Immature natural killer cell (primary cell): Measurements from ENCODE around the gene CMTM8. TPM values are rescaled to one million over a fixed set of nuclear protein-coding genes. Genes with fewer than 3 reads are reported as not detected.

Source experiments
- DNase-seq, 3 donors: peaks; one replicate each; pipeline ENCODE4 v3.0.0; 2022; ENCODE audit warnings: mixed read lengths in 1 of 3
- H3K27ac Mint-ChIP-seq, 6 donors: one replicate each; pipeline ENCODE4 v1.8.0; 2020; ENCODE audit warnings: mixed read lengths in 6 of 6, mild to moderate bottlenecking in 5 of 6, inconsistent platforms in 4 of 6, moderate library complexity in 3 of 6
- H3K27me3 Mint-ChIP-seq, 3 donors: one replicate each; pipeline ENCODE4 v1.8.0; 2020 to 2021; ENCODE audit warnings: low read depth in 3 of 3, mild to moderate bottlenecking in 3 of 3, mixed read lengths in 3 of 3, moderate library complexity in 3 of 3, inconsistent platforms in 1 of 3
- H3K36me3 Mint-ChIP-seq, 3 donors: one replicate each; pipeline ENCODE4 v1.8.0; 2020; ENCODE audit warnings: mixed read lengths in 3 of 3, inconsistent platforms in 2 of 3, mild to moderate bottlenecking in 2 of 3
- H3K4me1 Mint-ChIP-seq, 2 donors: one replicate each; pipeline ENCODE4 v1.8.0; 2020; ENCODE audit warnings: inconsistent platforms in 2 of 2, mild to moderate bottlenecking in 2 of 2, mixed read lengths in 2 of 2, moderate library complexity in 1 of 2
- H3K4me3 Mint-ChIP-seq, 5 donors: one replicate each; pipeline ENCODE4 v1.8.0; 2020; ENCODE audit warnings: mild to moderate bottlenecking in 5 of 5, mixed read lengths in 5 of 5, inconsistent platforms in 3 of 5, moderate library complexity in 3 of 5
- H3K9me3 Mint-ChIP-seq, 6 donors: one replicate each; pipeline ENCODE4 v1.8.0; 2020; ENCODE audit warnings: mild to moderate bottlenecking in 6 of 6, mixed read lengths in 6 of 6, inconsistent platforms in 4 of 6, moderate library complexity in 3 of 6
- polyA plus RNA-seq, 3 donors: library from polyadenylated mRNA; unstranded; fragments of 300-500 nt; fragmentation: Illumina TruSeq; gene quantifications; one replicate each; pipeline ENCODE4 v1.2.3, GENCODE V29; 2021

The CMTM8 gene
- polyA plus RNA-seq, 3 donors from 2014 or later: 1.8 to 2.0 TPM; not detected in 1

- Mint-ChIP-seq H3K27me3 (peaks cover 0 to 3% (median 1%) of the 10 kb centered on the region in 3 donors), H3K27ac (no peak overlapping the region), H3K36me3 (peaks cover 0 to under 1% (median 0%) of the 10 kb centered on the region in 3 donors), H3K9me3 (no peaks in the 10 kb centered on the region), H3K4me3 (no peak overlapping the region), H3K4me1 (no peaks in the 10 kb centered on the region)
- no peak for DNase-seq
These were observed 72.7 kb downstream of the CMTM8 start for GRCh38 chr3:32310918-32311839.

- no peaks in the 10 kb centered on the region for H3K36me3 Mint-ChIP-seq
- H3K9me3 Mint-ChIP-seq: no peaks in the 10 kb centered on the region
- H3K27ac Mint-ChIP-seq: no peak overlapping the region
- peaks cover 0 to 3% (median 1%) of the 10 kb centered on the region in 3 donors for H3K27me3 Mint-ChIP-seq
- H3K4me3 Mint-ChIP-seq: no peak overlapping the region
- DNase-seq: no peak
- H3K4me1 Mint-ChIP-seq: no peaks in the 10 kb centered on the region
These were observed 73.8 kb downstream of the CMTM8 start for GRCh38 chr3:32312251-32312650.

- no peak for DNase-seq
- H3K27me3 Mint-ChIP-seq: peaks cover 0 to 3% (median 2%) of the 10 kb centered on the region in 3 donors
- no peaks in the 10 kb centered on the region for H3K4me1 Mint-ChIP-seq
- no peak overlapping the region for H3K27ac Mint-ChIP-seq
- H3K4me3 Mint-ChIP-seq: no peak overlapping the region
- H3K9me3 Mint-ChIP-seq: no peaks in the 10 kb centered on the region
- no peaks in the 10 kb centered on the region for H3K36me3 Mint-ChIP-seq
These were observed 74.7 kb downstream of the CMTM8 start for GRCh38 chr3:32313169-32313568.

GRCh38 chr3:32313723-32314473 lies 75.4 kb downstream of the CMTM8 start:
- Mint-ChIP-seq H3K36me3 (no peaks in the 10 kb centered on the region), H3K27ac (no peak overlapping the region), H3K9me3 (no peaks in the 10 kb centered on the region), H3K4me1 (no peaks in the 10 kb centered on the region), H3K27me3 (peaks cover 0 to 3% (median 2%) of the 10 kb centered on the region in 3 donors), H3K4me3 (no peak overlapping the region)
- DNase-seq: no peak

GRCh38 chr3:32315441-32315840 lies 77.0 kb downstream of the CMTM8 start:
- Mint-ChIP-seq H3K36me3 (no peaks in the 10 kb centered on the region), H3K27ac (no peak overlapping the region), H3K27me3 (peaks cover 0 to 4% (median 0%) of the 10 kb centered on the region in 3 donors), H3K4me3 (no peak overlapping the region), H3K4me1 (no peaks in the 10 kb centered on the region), H3K9me3 (no peaks in the 10 kb centered on the region)
- DNase-seq: no peak

- no peak for DNase-seq
- H3K9me3 Mint-ChIP-seq: no peaks in the 10 kb centered on the region
- no peaks in the 10 kb centered on the region for H3K36me3 Mint-ChIP-seq
- H3K4me1 Mint-ChIP-seq: no peaks in the 10 kb centered on the region
- peaks cover 0 to 4% (median 0%) of the 10 kb centered on the region in 3 donors for H3K27me3 Mint-ChIP-seq
- H3K27ac Mint-ChIP-seq: no peak overlapping the region
- H3K4me3 Mint-ChIP-seq: no peak overlapping the region
These were observed 77.8 kb downstream of the CMTM8 start for GRCh38 chr3:32316319-32316718.

GRCh38 chr3:32316976-32317375 lies 78.5 kb downstream of the CMTM8 start:
- Mint-ChIP-seq H3K27ac (no peak overlapping the region), H3K27me3 (peaks cover 0 to 4% (median 0%) of the 10 kb centered on the region in 3 donors), H3K4me1 (no peaks in the 10 kb centered on the region), H3K9me3 (no peaks in the 10 kb centered on the region), H3K36me3 (no peaks in the 10 kb centered on the region), H3K4me3 (no peak overlapping the region)
- DNase-seq: no peak

- no peak overlapping the region for H3K27ac Mint-ChIP-seq
- H3K27me3 Mint-ChIP-seq: peaks cover 0 to 4% (median 0%) of the 10 kb centered on the region in 3 donors
- no peaks in the 10 kb centered on the region for H3K9me3 Mint-ChIP-seq
- no peaks in the 10 kb centered on the region for H3K4me1 Mint-ChIP-seq
- no peaks in the 10 kb centered on the region for H3K36me3 Mint-ChIP-seq
- no peak for DNase-seq
- H3K4me3 Mint-ChIP-seq: no peak overlapping the region
These were observed 81.1 kb downstream of the CMTM8 start for GRCh38 chr3:32319607-32320006.

- Mint-ChIP-seq H3K4me1 (no peaks in the 10 kb centered on the region), H3K27me3 (peaks cover 0 to 4% (median 0%) of the 10 kb centered on the region in 3 donors), H3K9me3 (no peaks in the 10 kb centered on the region), H3K4me3 (no peak overlapping the region), H3K27ac (no peak overlapping the region), H3K36me3 (no peaks in the 10 kb centered on the region)
- no peak for DNase-seq
These were observed 81.6 kb downstream of the CMTM8 start for GRCh38 chr3:32320080-32320479.

GRCh38 chr3:32321095-32321790 lies 82.8 kb downstream of the CMTM8 start:
- Mint-ChIP-seq H3K9me3 (no peaks in the 10 kb centered on the region), H3K27ac (no peak overlapping the region), H3K27me3 (peaks cover 0 to 4% (median 0%) of the 10 kb centered on the region in 3 donors), H3K36me3 (no peaks in the 10 kb centered on the region), H3K4me3 (no peak overlapping the region), H3K4me1 (no peaks in the 10 kb centered on the region)
- no peak for DNase-seq

- Mint-ChIP-seq H3K27ac (no peak overlapping the region), H3K4me3 (no peak overlapping the region), H3K9me3 (no peaks in the 10 kb centered on the region), H3K36me3 (no peaks in the 10 kb centered on the region), H3K4me1 (no peaks in the 10 kb centered on the region), H3K27me3 (peaks cover 0 to 4% (median 0%) of the 10 kb centered on the region in 3 donors)
- no peak for DNase-seq
These were observed 83.8 kb downstream of the CMTM8 start for GRCh38 chr3:32322311-32322710.

GRCh38 chr3:32323604-32324003 lies 85.1 kb downstream of the CMTM8 start:
- Mint-ChIP-seq H3K4me3 (no peak overlapping the region), H3K4me1 (no peaks in the 10 kb centered on the region), H3K36me3 (no peaks in the 10 kb centered on the region), H3K27ac (no peak overlapping the region), H3K9me3 (no peaks in the 10 kb centered on the region), H3K27me3 (peaks cover 0 to 2% (median 0%) of the 10 kb centered on the region in 3 donors)
- DNase-seq: no peak

GRCh38 chr3:32325201-32325600 lies 86.7 kb downstream of the CMTM8 start:
- H3K27ac Mint-ChIP-seq: no peak overlapping the region
- H3K4me1 Mint-ChIP-seq: no peaks in the 10 kb centered on the region
- H3K9me3 Mint-ChIP-seq: no peaks in the 10 kb centered on the region
- H3K27me3 Mint-ChIP-seq: peaks cover 0 to 6% (median 0%) of the 10 kb centered on the region in 3 donors
- no peak overlapping the region for H3K4me3 Mint-ChIP-seq
- no peaks in the 10 kb centered on the region for H3K36me3 Mint-ChIP-seq
- DNase-seq: no peak

- H3K27me3 Mint-ChIP-seq: peaks cover 0 to 6% (median 0%) of the 10 kb centered on the region in 3 donors
- no peak overlapping the region for H3K4me3 Mint-ChIP-seq
- no peak for DNase-seq
- no peak overlapping the region for H3K27ac Mint-ChIP-seq
- no peaks in the 10 kb centered on the region for H3K36me3 Mint-ChIP-seq
- H3K9me3 Mint-ChIP-seq: no peaks in the 10 kb centered on the region
- H3K4me1 Mint-ChIP-seq: no peaks in the 10 kb centered on the region
These were observed 87.4 kb downstream of the CMTM8 start for GRCh38 chr3:32325927-32326326.
